Measurements from ENCODE around the gene ARID3C.
A peak's percentile ranks its signal among the peaks of the same experiment; 100 is the strongest.

ARID3C gene

GRCh38 chr9:34603610-34604231 is 25.1 kb downstream of the ARID3C start:
- TF ChIP-seq ZFX (IDR thresholded peaks at IDR 0.05; ENCODE audit: borderline replicate concordance) (no peak), CTCF (IDR thresholded peaks at IDR 0.05) (peak; percentile 95)

GRCh38 chr9:34601937-34602573 is 26.8 kb downstream of the ARID3C start:
- no peak for TF ChIP-seq CTCF (IDR thresholded peaks at IDR 0.05)
- TF ChIP-seq ZFX (IDR thresholded peaks at IDR 0.05; ENCODE audit: borderline replicate concordance) = no peak
- H3K27ac ChIP-seq = 0 out of 2 replicates have a peak overlapping the region, but pooled peaks have one; percentile 11

More at GRCh38 chr9:34603610-34604231, 25.1 kb downstream of the ARID3C start:
- H3K27ac ChIP-seq = no peak overlapping the region

- H3K27ac ChIP-seq = no peak overlapping the region
- TF ChIP-seq ZFX (IDR thresholded peaks at IDR 0.05; ENCODE audit: borderline replicate concordance) = no peak
Observed at GRCh38 chr9:34600908-34601307, 28.0 kb downstream of the ARID3C start.

- no peak for TF ChIP-seq CTCF (IDR thresholded peaks at IDR 0.05)
- TF ChIP-seq ZFX (IDR thresholded peaks at IDR 0.05; ENCODE audit: borderline replicate concordance) = no peak
- no peak overlapping the region for H3K27ac ChIP-seq
Observed at GRCh38 chr9:34599546-34599945, 29.3 kb downstream of the ARID3C start.

- no peak for TF ChIP-seq ZFX (IDR thresholded peaks at IDR 0.05; ENCODE audit: borderline replicate concordance)
- no peak for TF ChIP-seq CTCF (IDR thresholded peaks at IDR 0.05)
- H3K27ac ChIP-seq = peak overlapping the region; percentile 65; the same call in 1 of the 2 replicates
Observed at GRCh38 chr9:34594177-34594576, 34.7 kb downstream of the ARID3C start.

GRCh38 chr9:34592895-34593601 is 35.8 kb downstream of the ARID3C start:
- H3K27ac ChIP-seq = peak overlapping the region; percentile 65
- TF ChIP-seq ZFX (IDR thresholded peaks at IDR 0.05; ENCODE audit: borderline replicate concordance) (no peak), CTCF (IDR thresholded peaks at IDR 0.05) (no peak)

GRCh38 chr9:34591917-34592866 is 36.7 kb downstream of the ARID3C start:
- peak overlapping the region; percentile 65 for H3K27ac ChIP-seq
- peak; percentile 77 for TF ChIP-seq CTCF (IDR thresholded peaks at IDR 0.05)
- no peak for TF ChIP-seq ZFX (IDR thresholded peaks at IDR 0.05; ENCODE audit: borderline replicate concordance)

Data from 22Rv1 (cell line).